ENCODE data around the gene TNFRSF13B.

Gene TNFRSF13B

GRCh38 chr17:16929035-16929680 is 42.8 kb downstream of the TNFRSF13B start:
- DNase-seq (ENCODE audit: low read depth): no peak
- TF ChIP-seq, protein P1, sequence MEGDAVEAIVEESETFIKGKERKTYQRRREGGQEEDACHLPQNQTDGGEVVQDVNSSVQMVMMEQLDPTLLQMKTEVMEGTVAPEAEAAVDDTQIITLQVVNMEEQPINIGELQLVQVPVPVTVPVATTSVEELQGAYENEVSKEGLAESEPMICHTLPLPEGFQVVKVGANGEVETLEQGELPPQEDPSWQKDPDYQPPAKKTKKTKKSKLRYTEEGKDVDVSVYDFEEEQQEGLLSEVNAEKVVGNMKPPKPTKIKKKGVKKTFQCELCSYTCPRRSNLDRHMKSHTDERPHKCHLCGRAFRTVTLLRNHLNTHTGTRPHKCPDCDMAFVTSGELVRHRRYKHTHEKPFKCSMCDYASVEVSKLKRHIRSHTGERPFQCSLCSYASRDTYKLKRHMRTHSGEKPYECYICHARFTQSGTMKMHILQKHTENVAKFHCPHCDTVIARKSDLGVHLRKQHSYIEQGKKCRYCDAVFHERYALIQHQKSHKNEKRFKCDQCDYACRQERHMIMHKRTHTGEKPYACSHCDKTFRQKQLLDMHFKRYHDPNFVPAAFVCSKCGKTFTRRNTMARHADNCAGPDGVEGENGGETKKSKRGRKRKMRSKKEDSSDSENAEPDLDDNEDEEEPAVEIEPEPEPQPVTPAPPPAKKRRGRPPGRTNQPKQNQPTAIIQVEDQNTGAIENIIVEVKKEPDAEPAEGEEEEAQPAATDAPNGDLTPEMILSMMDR (IDR thresholded peaks at IDR 0.05; ENCODE audit: insufficient read depth, low read depth, low read length, missing control alignments): no peak
- H3K4me3 ChIP-seq (ENCODE audit: low read depth, low read length): no peak overlapping the region

GRCh38 chr17:16928406-16929034 is 43.4 kb downstream of the TNFRSF13B start:
- no peak overlapping the region for H3K4me3 ChIP-seq (ENCODE audit: low read depth, low read length)
- TF ChIP-seq, protein P1 (IDR thresholded peaks at IDR 0.05; ENCODE audit: insufficient read depth, low read depth, low read length, missing control alignments): no peak
- DNase-seq (ENCODE audit: low read depth): no peak

DNA sequence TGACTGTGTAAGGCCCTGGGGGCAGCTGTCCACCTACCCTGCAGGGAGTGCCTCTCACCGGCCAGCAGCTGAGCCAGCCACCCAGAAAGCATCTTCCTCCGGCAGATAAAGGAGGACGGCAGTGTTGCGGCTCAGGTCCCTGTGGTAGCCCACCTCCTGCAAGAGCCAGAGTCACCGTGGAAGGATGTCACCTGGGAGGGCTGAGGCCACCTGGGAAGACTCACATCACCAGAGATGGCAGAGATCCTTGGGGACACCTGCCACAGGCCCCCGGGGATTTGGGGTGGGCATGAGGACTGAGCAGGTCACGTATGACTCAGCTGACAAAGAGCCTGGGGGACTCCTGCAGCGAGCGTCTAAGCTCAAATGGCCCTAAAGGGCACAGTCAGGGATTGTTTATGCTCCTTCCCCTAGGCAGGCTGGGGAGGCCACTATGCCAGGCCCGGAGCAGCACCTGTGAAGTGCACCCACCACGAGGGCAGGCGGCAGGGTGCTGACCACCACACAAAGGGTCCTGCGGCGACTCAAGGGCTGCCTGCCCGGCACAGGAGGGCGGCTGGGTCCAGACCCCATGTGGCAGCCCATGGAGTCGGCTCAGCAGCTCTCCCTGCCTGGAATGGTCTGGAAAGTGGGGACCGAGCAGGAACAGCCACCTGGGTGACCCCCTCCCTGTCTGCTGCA is 44.1 kb downstream of the TNFRSF13B start:
- TF ChIP-seq, protein P1 (IDR thresholded peaks at IDR 0.05; ENCODE audit: insufficient read depth, low read depth, low read length, missing control alignments): no peak
- DNase-seq (ENCODE audit: low read depth): no peak
- no peak overlapping the region for H3K4me3 ChIP-seq (ENCODE audit: low read depth, low read length)

GRCh38 chr17:16926571-16927451 is 45.1 kb downstream of the TNFRSF13B start:
- DNase-seq (ENCODE audit: low read depth): no peak
- TF ChIP-seq, protein P1 (IDR thresholded peaks at IDR 0.05; ENCODE audit: insufficient read depth, low read depth, low read length, missing control alignments): no peak
- H3K4me3 ChIP-seq (ENCODE audit: low read depth, low read length): no peak overlapping the region

DNA sequence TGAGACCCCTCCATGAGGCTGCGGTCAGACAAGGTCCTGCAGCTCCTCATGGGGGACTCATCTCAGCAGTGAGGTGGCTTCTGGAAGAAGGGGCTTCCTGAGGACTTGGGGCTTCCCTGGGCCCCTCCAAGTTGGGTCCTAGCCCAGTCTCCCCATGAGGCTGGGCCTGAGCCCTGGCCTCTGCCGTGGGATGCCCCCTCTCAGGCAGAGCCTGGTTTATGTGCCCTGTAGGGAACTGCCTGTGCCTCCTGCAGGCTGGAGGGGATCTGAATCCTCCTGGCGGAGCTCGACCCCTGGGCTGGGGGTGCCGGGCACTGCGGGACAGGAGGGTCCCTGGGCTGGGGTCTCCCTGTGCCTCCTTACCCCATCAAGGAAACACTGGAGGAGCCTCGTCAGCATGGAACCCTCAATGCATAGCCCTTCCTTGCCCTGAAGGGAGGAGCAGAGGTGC is 45.8 kb downstream of the TNFRSF13B start:
- TF ChIP-seq, protein P1 (IDR thresholded peaks at IDR 0.05; ENCODE audit: insufficient read depth, low read depth, low read length, missing control alignments): no peak
- no peak for DNase-seq (ENCODE audit: low read depth)

GRCh38 chr17:16925461-16926060 is 46.4 kb downstream of the TNFRSF13B start:
- TF ChIP-seq, protein P1 (IDR thresholded peaks at IDR 0.05; ENCODE audit: insufficient read depth, low read depth, low read length, missing control alignments): no peak
- no peak overlapping the region for H3K4me3 ChIP-seq (ENCODE audit: low read depth, low read length)
- no peak for DNase-seq (ENCODE audit: low read depth)

More for the DNA sequence above, 45.8 kb downstream of the TNFRSF13B start:
- no peak overlapping the region for H3K4me3 ChIP-seq (ENCODE audit: low read depth, low read length)

Measured in GM12865 (cell line).